Measurements from ENCODE around the gene SLC4A5.
"Not testable (repeated sequence)": the region's sequence is repeated elsewhere in the genome, so short reads cannot be mapped to it uniquely, and the experiment has no call there.

SLC4A5 gene

DNA sequence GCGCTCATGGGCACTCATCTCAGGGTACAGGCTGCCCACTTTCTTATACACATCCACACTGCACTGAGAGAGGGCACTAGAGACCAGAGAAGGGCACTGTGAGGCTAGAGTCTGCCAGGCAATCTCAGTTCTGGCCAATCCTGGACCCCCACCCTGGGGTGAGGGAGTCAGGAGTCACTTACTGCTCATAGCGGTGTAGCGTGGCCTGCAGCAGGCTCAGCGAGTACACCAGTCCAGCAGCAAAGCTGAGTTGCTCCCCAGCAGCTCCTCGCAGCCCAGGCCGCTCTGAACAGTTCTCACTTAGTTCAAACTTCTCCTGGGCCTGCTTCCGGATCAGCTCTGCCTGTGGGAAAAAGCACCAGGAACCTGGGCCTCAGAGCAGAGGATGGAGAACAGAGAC is 24.6 kb upstream of the SLC4A5 start:
- no peak for DNase-seq (ENCODE audit: low spot score)

DNA sequence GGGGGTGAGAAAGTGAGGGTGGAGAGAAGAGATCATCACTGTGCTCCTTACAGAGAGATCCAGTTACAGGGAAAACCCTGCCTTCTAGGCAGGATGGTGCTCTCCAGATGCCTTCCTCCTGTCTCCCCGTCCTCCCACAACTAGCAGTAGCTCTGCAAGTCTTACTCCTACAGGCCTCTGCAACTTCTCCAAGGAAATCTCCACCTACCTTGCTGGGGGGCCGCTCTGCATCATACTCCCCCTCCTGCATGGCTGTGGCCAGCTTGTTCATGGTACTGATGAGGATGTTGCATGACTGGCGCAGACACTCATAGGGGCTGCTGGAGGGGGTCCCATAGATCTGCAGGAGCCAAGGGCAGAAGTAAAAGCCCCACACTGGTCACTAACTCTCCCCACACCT is 22.8 kb upstream of the SLC4A5 start:
- no peak for DNase-seq (ENCODE audit: low spot score)

DNA sequence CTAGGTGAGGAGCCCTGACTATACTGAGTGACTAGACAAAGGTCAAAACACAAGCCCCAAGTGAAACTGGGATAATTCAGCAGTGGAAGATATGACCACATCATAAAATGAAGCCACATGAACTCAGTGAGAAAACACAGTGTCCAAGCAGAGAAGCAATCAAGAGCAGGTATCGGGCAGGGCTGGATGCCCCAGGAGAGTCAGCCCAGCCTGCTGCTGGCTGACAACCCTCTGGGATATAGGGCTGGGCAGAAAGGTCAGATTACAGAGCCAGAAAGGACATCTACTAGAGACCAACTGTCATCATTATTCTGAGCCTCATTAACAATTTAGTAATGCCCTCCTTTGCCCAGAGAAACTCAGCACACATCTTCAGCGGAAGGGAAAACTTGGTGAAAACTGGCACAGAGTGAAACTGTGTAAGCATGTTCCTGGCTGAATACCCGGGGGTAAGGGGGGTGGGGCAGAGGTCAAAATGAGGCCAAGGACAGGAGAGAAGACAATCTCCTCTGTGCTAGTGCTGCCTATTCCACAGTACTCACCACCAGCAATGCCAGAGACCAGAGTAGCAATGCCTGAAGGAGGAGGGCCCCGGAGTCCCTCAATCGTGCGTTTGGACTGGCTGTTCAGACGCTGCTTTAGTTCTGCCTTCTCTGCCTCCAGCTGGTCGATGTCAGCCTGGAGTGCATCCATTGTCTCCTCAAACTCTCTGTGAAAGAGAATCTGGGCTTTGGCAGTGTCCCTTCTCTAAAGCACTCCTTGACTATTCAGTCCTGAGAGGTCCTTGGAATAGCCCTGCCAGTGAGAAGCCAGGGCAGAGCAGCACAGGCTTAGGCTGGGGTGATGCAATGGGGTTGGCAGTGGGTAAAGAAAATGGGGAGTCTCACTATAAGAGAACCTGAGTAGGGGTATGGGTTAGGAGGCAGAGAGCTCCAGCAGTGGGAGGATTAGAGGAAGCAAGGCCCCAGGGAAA is 21.6 kb upstream of the SLC4A5 start:
- DNase-seq (ENCODE audit: low spot score) = no peak

DNA sequence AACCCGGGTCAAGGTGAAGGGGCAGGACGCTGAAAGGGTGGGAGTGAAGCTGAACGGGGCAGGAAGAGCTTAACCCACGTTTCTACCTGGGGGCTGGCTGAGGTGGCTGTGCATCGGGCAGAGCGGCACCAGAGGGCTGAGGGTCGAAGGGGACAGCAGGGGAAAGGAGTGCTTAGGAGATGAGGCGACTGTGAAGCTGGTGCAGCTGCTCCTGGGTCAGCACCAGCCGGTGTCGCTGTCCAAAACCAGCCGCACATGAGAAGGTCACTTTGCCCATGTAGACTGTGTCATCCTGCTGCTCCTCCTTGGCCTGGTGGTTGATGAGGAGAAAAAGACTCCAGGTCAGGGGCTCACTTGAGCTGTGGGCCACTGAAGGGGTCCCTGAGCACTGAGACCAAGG is 18.1 kb upstream of the SLC4A5 start:
- no peak for DNase-seq (ENCODE audit: low spot score)

DNA sequence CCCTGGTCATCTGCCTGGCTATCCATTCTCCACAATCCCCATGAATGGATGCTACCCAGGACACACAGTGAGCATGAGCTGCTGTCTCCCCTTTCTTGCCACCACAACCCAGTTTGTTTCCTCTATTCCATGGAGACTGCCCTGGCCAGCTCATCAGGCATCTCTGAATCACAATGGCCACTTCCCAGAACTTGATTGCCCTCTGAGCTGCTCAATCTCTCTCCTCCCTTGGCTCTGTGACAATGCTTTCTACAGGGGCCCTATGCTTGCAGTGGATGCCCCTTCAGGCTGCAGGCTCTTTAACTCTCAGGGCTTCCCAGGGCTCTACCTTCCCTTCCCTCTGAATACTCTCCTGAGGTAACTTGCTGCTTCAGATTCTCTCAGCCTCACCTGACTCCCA is 14.4 kb upstream of the SLC4A5 start:
- no peak for DNase-seq (ENCODE audit: low spot score)

DNA sequence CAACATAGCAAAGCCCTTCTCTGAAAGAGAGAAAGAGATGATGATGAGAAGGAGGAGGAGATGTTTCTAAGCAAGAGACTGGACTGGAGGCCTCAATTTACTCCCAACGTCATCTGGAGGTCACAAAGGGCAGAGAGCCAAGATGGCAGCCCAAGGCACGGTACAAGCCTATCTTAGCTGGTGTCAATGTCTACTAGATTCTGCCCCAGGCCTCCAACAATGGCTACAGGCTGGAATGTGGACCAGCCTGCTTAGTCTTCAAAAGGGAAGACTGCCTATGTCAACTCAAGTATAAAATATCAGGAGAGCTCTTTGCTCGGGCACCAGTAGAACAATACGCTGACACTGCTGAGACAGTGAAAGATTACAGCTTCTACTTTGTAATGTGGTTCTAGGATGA is 6.7 kb upstream of the SLC4A5 start:
- no peak for DNase-seq (ENCODE audit: low spot score)

DNA sequence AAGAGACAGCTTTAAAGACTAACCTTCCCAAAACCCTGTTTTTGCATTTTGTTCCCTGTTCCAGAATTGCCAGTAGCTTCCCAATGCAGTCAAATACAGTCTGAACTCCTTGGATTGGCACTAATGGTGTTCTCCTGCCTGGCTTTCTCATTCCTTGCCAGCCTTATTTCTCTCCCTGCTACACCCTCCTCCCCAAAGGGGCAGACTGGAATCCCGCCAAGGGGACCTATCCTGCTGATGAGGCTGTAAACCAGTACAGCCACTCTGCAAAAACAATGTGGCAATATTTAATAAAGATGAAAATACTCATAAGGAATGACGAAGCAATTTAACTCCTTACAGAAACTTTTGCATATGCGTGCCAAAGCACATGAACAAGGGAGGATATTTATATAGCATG is 4.5 kb upstream of the SLC4A5 start:
- DNase-seq (ENCODE audit: low spot score) = no peak

DNA sequence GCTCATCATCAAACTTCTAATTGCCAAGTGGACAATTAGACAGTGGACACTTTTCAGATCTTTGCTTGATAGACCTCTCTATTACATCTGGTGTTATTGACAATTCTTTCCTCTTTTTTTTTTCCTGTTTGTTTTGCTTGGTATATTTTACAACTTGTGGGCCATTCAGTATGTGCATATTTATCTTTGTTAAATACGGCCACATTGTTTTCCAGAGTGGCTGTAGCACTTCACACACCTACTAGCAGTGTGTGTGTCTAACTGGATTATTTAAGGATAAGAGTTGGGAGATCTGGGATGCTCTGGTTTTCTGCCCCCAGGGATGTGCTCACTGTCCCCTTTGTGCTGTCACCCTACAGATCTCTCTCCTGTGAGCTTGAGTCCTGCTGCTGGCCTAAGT is 4.1 kb upstream of the SLC4A5 start:
- no peak for DNase-seq (ENCODE audit: low spot score)

DNA sequence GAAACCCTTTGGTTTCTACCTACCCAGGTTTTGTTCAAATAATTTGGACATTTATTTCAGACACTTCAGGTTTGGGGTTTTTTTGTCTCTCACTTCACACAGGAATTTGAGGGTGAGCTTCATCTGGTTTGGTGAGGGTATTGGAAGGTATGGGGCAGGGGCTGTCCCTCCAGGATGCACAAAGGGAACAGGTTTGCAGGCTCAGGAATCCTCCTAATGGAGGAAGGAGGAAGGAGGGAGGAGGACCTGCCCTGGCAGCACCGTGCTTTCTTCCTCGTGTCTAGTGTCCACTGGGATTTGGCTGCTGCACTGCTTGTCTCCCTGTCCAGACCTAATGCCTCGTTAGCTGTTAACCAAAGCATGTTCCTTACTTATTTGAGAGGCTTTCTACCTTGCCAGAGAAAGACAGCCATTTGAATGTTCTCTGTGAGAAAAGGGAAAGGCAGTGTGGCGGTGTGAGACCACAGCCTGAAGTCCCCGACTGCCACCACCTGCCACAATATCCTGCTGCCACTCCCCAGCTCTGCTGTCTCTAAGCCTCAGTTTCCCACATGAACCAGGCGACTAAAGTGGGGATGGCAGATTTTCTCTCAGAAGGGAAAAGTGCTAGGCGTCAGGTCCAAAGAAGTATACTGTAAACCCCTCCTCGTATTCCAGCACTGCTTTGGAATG is 2.2 kb upstream of the SLC4A5 start:
- DNase-seq (ENCODE audit: low spot score) = no peak

DNA sequence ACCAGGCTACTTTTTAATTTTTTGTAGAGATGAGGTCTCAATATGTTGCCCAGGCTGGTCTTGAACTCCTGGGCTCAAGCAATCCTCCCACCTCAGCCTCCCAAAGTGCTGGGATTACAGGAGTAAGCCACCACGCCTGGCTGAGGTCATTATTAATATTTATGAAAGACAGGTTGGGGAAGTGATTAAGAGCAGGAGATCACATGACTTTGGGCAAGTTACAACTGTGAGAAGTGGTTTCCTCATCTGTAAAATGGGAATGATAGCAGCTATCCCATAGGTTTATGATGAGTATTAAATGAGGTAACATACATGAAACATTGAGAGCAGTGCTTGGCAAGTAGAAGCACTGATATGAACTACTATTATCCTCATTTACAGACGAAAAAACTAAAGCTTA is 7.0 kb downstream of the SLC4A5 start:
- DNase-seq (ENCODE audit: low spot score) = not testable (repeated sequence)

DNA sequence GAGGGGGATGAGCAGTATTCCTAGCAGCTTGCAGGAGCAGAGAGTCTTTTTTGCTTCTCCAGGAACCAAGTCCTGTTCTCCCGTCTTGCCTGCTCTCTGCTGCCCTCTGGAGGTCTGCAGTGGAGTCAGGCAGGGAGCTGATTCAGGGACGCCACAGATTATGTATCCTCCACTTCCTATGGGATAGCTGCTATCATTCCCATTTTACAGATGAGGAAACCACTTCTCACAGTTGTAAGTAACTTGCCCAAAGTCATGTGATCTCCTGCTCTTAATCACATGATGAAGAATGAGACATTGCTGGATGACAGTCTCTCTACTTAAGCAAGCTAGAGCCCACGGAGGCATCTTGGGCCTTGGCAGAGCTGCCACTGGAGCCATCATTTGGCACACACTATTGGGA is 8.3 kb downstream of the SLC4A5 start:
- DNase-seq (ENCODE audit: low spot score) = peak; percentile 74

DNA sequence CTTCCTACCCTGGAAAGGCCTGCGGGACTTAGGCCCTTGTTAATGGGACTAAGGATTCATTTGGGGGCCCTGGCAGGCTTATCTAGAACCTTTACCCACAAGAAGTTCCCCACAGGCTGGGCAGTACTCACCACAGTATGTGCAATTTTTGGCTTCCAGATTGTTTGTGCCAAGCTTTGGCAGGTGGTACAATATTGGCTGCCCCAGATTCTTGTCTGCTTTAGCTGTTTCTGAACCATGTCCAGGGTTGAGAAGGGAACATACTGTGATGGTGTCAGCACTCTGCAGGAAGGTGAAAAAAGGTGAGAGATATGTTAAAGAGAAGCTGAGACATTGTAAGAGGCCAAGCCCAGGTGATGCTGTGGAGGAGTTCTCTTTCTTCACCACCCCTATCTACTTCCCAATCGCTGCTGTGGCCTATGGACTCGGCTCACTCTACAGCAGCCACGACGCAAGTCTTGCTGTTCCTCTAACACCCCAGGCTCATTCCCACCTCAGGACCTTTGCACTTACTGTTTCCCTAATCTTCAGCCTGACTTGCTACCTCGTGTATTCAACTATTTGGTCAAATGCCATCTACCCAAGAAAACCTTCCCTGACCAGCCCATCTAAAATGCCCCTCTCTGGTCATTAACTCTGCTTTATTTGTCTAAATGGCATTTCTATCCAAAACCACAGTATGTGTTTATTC is 9.2 kb downstream of the SLC4A5 start:
- no peak for DNase-seq (ENCODE audit: low spot score)

DNA sequence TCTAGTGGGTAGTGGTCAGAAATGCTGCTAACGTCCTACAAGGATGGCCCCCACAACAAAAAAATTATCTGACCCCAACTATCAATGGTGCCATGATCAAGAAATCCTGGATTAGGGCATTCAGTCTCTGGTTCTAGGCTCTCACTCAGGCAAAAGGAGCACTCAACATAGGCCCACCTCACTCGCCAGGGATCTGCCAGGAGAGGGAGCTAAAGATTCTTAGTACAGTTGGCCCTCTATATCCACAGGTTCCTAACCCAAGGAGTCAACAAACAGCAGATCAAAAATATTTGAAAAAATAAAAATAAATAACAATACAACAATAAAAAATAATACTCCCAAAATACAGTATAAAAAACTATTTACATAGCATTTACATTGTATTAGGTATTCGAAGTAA is 10.0 kb downstream of the SLC4A5 start:
- no peak for DNase-seq (ENCODE audit: low spot score)

DNA sequence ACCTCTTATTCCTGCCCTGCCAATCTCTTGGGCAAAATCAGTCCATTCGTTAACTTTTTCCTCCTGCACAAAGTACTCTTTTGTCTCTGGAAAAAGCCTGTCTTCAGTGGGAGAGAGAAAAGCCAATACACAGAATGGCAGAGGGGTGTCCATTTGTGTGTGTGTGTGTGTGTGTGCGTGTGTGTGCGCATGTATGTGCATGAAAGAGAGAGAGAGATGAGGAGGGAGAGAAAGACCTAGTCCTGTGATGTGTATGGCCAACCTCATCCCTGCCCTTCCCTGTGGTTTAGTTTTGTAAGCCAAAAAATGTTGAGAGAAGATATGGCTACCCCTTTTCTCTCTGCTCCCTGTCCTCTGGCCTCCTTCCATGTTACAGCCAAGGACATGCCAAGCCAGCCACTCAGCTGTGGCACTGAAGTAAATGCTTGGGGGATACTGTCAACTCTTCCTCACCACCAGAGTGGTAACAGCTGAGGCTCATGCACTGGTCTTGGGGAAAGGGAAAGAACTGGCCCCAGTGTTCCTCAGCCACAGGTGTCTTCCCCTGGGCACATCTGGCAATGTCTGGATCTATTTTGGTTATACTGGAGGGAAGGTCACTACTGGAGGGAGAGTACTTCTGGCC is 10.6 kb downstream of the SLC4A5 start:
- DNase-seq (ENCODE audit: low spot score) = no peak

DNA sequence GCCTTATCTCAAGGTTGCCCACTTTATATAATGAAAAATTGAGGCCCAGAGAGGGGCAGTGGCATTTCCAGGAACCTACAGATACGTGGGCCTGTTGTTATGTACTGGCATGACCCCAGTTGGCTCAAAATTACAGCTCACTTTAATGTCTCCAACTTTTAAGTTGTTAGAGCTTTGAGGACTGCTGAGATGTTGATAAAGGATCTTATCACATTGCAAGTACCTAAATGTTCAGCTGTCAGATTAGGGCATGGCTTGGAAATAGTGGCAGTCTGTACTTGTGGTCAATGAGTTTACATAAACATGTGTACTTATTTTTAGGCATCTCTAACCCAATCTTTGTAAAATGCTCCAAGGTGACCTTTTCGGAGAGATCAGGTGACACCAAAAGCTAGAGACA is 14.6 kb downstream of the SLC4A5 start:
- no peak for DNase-seq (ENCODE audit: low spot score)

DNA sequence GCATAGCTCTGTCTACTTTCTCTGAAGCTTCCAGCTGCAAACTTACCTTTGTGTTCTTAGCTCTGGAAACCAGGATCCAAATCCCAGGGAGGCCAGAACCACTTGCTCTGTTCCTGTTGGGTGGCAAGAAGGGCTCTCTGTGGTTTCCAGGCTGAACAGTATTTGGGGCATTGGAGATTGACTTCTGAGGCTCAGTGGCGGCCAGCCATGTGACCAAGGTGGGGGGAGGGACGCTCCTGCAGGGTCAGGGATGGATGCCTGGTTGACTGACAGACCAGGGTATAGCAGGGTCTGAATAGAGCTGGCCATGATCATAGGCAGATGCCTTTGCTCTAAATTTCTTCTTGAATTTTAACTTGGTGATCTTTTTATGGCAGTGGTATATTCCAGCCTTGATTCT is 15.1 kb downstream of the SLC4A5 start:
- no peak for DNase-seq (ENCODE audit: low spot score)

DNA sequence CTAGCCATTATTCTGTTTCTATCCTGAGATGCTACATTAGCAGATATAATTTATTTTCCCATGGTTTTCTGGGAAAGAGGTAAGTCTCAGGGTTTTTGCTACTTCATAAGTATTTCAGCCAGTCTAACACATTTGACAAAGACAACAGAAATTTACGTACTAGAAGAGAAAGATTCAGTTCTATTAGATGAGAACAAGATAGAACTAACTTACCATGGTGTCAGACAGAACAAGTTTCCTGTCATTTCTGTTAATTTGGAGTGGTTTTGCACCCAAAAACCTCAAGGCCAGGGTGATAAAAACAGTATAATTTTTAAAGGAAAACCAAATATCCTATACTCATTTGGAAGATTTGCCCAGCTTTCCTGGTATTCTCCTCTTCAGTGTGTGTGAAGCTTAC is 15.6 kb downstream of the SLC4A5 start:
- DNase-seq (ENCODE audit: low spot score) = no peak

DNA sequence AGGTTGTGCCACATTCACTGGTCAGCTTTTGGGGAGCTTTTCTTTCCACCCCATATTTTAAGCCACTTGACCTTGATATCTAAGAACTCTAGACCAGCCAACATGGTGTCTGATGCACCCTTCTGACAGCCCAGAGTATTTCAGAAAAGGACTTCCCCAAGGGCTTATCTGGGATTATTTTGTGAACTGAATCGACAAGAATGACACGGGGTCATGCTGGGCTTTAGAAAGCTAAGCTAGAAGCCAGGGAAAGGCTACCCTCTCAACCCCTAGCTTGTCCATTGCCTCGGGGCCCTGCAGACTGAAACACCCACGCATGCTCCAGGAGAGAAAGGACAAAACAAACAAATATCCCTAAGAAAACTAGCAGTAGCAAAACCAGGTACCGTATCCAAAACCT is 16.0 kb downstream of the SLC4A5 start:
- DNase-seq (ENCODE audit: low spot score) = no peak

DNA sequence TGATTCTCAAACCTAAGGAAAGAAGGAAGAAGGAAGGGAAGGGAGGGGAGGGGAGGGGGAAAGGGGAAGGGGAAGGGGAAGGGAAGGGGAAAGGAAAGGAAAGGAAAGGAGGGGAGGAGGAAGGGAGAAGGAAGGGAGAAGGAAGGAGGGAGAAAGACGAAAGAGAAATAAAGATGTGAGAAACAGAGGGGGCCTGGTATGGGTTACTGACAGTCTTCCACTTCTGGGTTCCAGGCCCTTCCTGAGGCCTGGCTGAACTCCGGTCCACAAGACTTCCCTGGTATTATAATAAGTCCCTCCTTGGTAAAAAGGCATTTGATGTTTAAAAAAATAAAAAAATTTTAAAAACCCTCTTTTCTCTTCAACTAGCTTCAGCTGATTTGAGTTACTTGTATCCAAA is 17.4 kb downstream of the SLC4A5 start:
- no peak for DNase-seq (ENCODE audit: low spot score)

DNA sequence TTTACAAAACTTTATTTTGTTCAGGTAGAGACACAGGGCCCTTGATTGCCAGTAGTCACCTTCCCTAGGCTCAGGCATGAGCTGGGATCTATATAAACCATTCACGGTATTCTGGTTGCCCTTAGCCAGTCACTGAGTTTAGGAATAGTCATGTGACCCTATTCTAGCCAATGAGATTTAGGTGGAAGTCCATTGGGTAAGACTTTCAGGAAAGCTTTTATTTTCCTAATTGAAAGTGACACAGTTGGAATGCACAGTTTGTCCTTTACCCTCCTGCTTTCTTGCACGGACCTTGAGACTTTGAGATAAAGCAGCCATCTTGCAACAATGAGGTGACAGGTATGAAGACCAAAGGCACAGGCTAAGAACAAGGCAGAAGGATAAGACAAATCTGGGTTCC is 21.5 kb downstream of the SLC4A5 start:
- no peak for DNase-seq (ENCODE audit: low spot score)

DNA sequence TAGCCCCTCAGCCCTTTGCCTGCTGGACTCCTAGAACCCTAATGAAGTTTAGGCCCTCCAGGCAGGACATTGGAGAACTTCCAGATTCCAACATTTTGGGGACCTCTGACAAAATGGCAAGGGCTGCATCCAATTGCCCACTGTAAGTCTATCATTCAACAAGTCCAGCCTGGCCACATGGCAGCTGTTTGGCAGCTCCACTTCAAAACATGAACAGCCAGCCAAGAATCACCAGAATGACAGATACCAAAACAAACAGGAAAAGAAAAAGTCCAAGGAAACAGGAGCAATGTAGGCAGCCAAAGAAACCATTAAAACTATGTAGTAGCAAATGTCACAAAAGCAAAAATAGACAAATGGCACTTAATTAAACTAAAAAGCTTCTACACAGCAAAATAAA is 25.5 kb downstream of the SLC4A5 start:
- DNase-seq (ENCODE audit: low spot score) = no peak

DNA sequence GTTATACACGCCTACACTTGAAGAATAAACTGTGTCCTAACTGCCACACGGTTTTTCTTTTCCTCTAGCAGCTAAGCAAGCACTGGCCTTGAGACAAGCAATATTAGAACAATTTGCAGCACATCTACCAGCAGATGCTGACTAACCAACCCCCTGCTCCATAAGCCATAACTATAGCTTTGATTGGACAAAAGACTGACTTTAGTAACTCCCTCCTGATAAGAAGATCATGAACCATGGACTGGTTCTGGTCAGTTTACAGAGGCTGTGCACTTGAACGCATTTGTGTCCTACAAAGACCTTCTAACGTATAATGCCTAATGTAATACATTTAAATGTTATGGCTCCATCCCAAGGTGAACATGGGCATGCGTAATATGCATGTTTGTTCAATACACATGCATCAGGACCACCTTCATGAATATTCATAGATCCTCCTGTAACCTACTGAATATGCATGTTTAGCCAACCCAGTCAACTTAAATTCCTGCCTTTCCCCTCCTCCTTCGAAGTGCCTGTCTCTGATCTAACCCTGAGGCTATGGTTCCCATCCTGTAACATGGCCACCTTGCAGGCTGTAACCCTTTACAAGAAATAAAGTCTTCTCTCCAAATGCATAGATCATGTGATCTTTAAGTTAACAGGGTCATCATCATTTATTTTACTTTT is 26.5 kb downstream of the SLC4A5 start:
- no peak for DNase-seq (ENCODE audit: low spot score)

Measured in hematopoietic multipotent progenitor cell treated with erythropoietin and hydrocortisone succinate and interleukin-3 and kit ligand, for 17 days (in vitro differentiated cells).